ENCODE measurements around the gene RAD23B.

GRCh38 chr9:107266624-107267368 is 16.3 kb upstream of the RAD23B start:
- no peak for TF ChIP-seq CTCF (IDR thresholded peaks at IDR 0.05)
- no peak for TF ChIP-seq POLR2A (IDR thresholded peaks at IDR 0.05)

Data from right lobe of liver (tissue), 4 donors.